HepG2 (cell line): ENCODE results near the gene ANXA9. TPM values are rescaled to one million over a fixed set of nuclear protein-coding genes. Genes with fewer than 3 reads are reported as not detected.
A peak's percentile ranks its signal among the peaks of the same experiment; 100 is the strongest.

ENCODE experiments used
- ATF7-NPFF ChIP-seq: sonication (generic); formaldehyde crosslinking; IDR thresholded peaks from 2 replicates; pipeline ENCODE4 v1.8.1; 2023; ENCODE audit warnings: mild to moderate bottlenecking, low read depth, missing genetic modification reagents, moderate library complexity
- CREM ChIP-seq, 2 experiments: sonication (generic) in 1 of 2; formaldehyde crosslinking in 1 of 2; IDR thresholded peaks; 2 replicates each; pipeline versions ENCODE4 v1.4.0 to v1.6.1; 2016 to 2020; ENCODE audit warnings: antibody characterized with exemption in 1 of 2, mild to moderate bottlenecking in 1 of 2, missing genetic modification reagents in 1 of 2
- DRAP1 ChIP-seq: IDR thresholded peaks from 2 replicates; pipeline ENCODE4 v1.6.1; 2016; ENCODE audit warnings: missing genetic modification reagents, missing compliant biosample characterization
- EHMT2 ChIP-seq: fragments of 200-600 bp; sonication (generic); IDR thresholded peaks from 2 replicates; pipeline ENCODE4 v1.7.0; 2017; ENCODE audit warnings: antibody characterized with exemption, low read depth, low read length, borderline replicate concordance
- HMG20A ChIP-seq: IDR thresholded peaks from 2 replicates; pipeline ENCODE4 v1.6.1; 2016; ENCODE audit warnings: borderline replicate concordance
- KLF6 ChIP-seq: IDR thresholded peaks from 2 replicates; pipeline ENCODE4 v1.8.0; 2016; ENCODE audit warnings: missing biosample characterization, missing genetic modification reagents
- PHF20 ChIP-seq: sonication (generic); formaldehyde crosslinking; IDR thresholded peaks from 2 replicates; pipeline ENCODE4 v1.5.0; 2020; ENCODE audit warnings: mild to moderate bottlenecking, missing genetic modification reagents
- TARDBP ChIP-seq: sonication (generic); formaldehyde crosslinking; IDR thresholded peaks from 2 replicates; pipeline ENCODE4 v1.8.0; 2022; ENCODE audit warnings: mild to moderate bottlenecking, missing genetic modification reagents
- TOE1 ChIP-seq: sonication (generic); formaldehyde crosslinking; IDR thresholded peaks from 2 replicates; pipeline ENCODE4 v1.4.0; 2020; ENCODE audit warnings: mild to moderate bottlenecking, missing genetic modification reagents
- U2AF1 ChIP-seq: fragments of 200-400 bp; formaldehyde crosslinking; optimal IDR thresholded peaks from 2 replicates; pipeline ENCODE3; 2017; ENCODE audit warnings: mild to moderate bottlenecking, low read depth, low read length
- ZBTB26 ChIP-seq: IDR thresholded peaks from 2 replicates; pipeline ENCODE4 v1.6.1; 2016; ENCODE audit warnings: missing compliant biosample characterization, missing genetic modification reagents, borderline replicate concordance
- ZNF232 ChIP-seq: sonication (generic); formaldehyde crosslinking; IDR thresholded peaks from 2 replicates; pipeline ENCODE4 v1.4.0; 2020; ENCODE audit warnings: missing genetic modification reagents, borderline replicate concordance
- ZNF282 ChIP-seq: fragments of 450-650 bp; IDR thresholded peaks from 2 replicates; pipeline ENCODE4 v1.6.1; 2018; ENCODE audit not compliant: partially characterized antibody
- ZNF430 ChIP-seq: sonication (generic); formaldehyde crosslinking; IDR thresholded peaks from 2 replicates; pipeline ENCODE4 v1.9.0; 2021; ENCODE audit warnings: mild to moderate bottlenecking, missing genetic modification reagents
- ZNF782 ChIP-seq: sonication (generic); formaldehyde crosslinking; IDR thresholded peaks from 2 replicates; pipeline ENCODE4 v1.4.0; 2020; ENCODE audit warnings: missing genetic modification reagents, mild to moderate bottlenecking, borderline replicate concordance
- polyA plus RNA-seq, 8 experiments: library from polyadenylated mRNA; depleted of rRNA in 3 of 8; stranded (reverse) in 7 of 8; unstranded in 1 of 8; fragments of >200 nt; fragmentation: Illumina TruSeq in 4 of 8; extraction: Trizol in 4 of 8; gene quantifications; 2 replicates each; pipeline versions ENCODE4 v1.2.1 to v1.2.3, GENCODE V29; 2011 to 2016; ENCODE audit warnings: low read depth in 4 of 8, missing spikeins in 1 of 8, mixed read lengths in 1 of 8; ENCODE audit not compliant: insufficient read depth in 1 of 8
- total RNA-seq, 5 experiments: library from RNA; depleted of rRNA; stranded (reverse); fragments of >200 nt; fragmentation: Illumina TruSeq; extraction: Trizol; gene quantifications; 2 replicates each; pipeline ENCODE4 v1.2.3, GENCODE V29; 2016; ENCODE audit warnings: low read depth in 1 of 5
- TF ChIP-seq, protein P1 (sequence below): sonication (generic); formaldehyde crosslinking; IDR thresholded peaks from 2 replicates; pipeline ENCODE4 v1.4.0; 2020; ENCODE audit warnings: mild to moderate bottlenecking, missing genetic modification reagents
- TF ChIP-seq, protein P2 (sequence below): sonication (generic); formaldehyde crosslinking; IDR thresholded peaks from 2 replicates; pipeline ENCODE4 v1.4.0; 2020; ENCODE audit warnings: missing genetic modification reagents
- TF ChIP-seq, protein P3 (sequence below): IDR thresholded peaks from 2 replicates; pipeline ENCODE4 v1.6.1; 2018; ENCODE audit warnings: missing genetic modification reagents
- TF ChIP-seq, protein P4 (sequence below): sonication (generic); formaldehyde crosslinking; conservative IDR thresholded peaks from 2 replicates; pipeline ENCODE4 v1.4.0; 2020; ENCODE audit warnings: missing genetic modification reagents
- TF ChIP-seq, protein P5 (sequence below): sonication (generic); formaldehyde crosslinking; IDR thresholded peaks from 2 replicates; pipeline ENCODE4 v1.8.1; 2023; ENCODE audit warnings: mild to moderate bottlenecking, missing genetic modification reagents

The ANXA9 gene
- total and polyA plus RNA-seq, 2 of the 13 experiments (the other 11 are each of a cell fraction or from before 2014, with no cell fraction given), result 13.3 to 23.9 TPM

GRCh38 chr1:151008244-151009205, 26.4 kb downstream of the ANXA9 start, which contains the start of gene PRUNE1 (continued):
- TF ChIP-seq U2AF1, result peak; percentile 70
- TF ChIP-seq, protein P1, sequence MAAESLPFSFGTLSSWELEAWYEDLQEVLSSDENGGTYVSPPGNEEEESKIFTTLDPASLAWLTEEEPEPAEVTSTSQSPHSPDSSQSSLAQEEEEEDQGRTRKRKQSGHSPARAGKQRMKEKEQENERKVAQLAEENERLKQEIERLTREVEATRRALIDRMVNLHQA (CRISPR knock-in tag), result no peak
- no peak for TF ChIP-seq ZNF282
- TF ChIP-seq, protein P2, sequence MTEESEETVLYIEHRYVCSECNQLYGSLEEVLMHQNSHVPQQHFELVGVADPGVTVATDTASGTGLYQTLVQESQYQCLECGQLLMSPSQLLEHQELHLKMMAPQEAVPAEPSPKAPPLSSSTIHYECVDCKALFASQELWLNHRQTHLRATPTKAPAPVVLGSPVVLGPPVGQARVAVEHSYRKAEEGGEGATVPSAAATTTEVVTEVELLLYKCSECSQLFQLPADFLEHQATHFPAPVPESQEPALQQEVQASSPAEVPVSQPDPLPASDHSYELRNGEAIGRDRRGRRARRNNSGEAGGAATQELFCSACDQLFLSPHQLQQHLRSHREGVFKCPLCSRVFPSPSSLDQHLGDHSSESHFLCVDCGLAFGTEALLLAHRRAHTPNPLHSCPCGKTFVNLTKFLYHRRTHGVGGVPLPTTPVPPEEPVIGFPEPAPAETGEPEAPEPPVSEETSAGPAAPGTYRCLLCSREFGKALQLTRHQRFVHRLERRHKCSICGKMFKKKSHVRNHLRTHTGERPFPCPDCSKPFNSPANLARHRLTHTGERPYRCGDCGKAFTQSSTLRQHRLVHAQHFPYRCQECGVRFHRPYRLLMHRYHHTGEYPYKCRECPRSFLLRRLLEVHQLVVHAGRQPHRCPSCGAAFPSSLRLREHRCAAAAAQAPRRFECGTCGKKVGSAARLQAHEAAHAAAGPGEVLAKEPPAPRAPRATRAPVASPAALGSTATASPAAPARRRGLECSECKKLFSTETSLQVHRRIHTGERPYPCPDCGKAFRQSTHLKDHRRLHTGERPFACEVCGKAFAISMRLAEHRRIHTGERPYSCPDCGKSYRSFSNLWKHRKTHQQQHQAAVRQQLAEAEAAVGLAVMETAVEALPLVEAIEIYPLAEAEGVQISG (CRISPR knock-in tag), result peak; percentile 75
- TF ChIP-seq PHF20 (CRISPR knock-in tag), result peak; percentile 10; the same call in 1 of the 2 replicates
- no peak for TF ChIP-seq HMG20A (CRISPR knock-in tag)
- TF ChIP-seq EHMT2, result no peak
- peak; percentile 42; the same call in 1 of the 2 replicates for TF ChIP-seq ZNF430
- peak; percentile 71 for TF ChIP-seq CREM (IDR thresholded peaks at IDR 0.05)
- no peak for TF ChIP-seq CREM (CRISPR knock-in tag; IDR thresholded peaks at IDR 0.05)
- TF ChIP-seq ZBTB26 (CRISPR knock-in tag), result no peak
- TF ChIP-seq, protein P3, sequence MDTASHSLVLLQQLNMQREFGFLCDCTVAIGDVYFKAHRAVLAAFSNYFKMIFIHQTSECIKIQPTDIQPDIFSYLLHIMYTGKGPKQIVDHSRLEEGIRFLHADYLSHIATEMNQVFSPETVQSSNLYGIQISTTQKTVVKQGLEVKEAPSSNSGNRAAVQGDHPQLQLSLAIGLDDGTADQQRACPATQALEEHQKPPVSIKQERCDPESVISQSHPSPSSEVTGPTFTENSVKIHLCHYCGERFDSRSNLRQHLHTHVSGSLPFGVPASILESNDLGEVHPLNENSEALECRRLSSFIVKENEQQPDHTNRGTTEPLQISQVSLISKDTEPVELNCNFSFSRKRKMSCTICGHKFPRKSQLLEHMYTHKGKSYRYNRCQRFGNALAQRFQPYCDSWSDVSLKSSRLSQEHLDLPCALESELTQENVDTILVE (CRISPR knock-in tag), result no peak
- peak; percentile 15; the same call in 1 of the 2 replicates for TF ChIP-seq DRAP1 (CRISPR knock-in tag)
- peak; percentile 53; the same call in 1 of the 2 replicates for TF ChIP-seq ZNF782 (CRISPR knock-in tag)
- 0 out of 2 replicates have a peak, but pooled peaks have one; percentile 41 for TF ChIP-seq KLF6 (CRISPR knock-in tag)
- peak; percentile 48; the same call in 1 of the 2 replicates for TF ChIP-seq ZNF232 (CRISPR knock-in tag)
- TF ChIP-seq TOE1 (CRISPR knock-in tag), result no peak
- TF ChIP-seq, protein P4, sequence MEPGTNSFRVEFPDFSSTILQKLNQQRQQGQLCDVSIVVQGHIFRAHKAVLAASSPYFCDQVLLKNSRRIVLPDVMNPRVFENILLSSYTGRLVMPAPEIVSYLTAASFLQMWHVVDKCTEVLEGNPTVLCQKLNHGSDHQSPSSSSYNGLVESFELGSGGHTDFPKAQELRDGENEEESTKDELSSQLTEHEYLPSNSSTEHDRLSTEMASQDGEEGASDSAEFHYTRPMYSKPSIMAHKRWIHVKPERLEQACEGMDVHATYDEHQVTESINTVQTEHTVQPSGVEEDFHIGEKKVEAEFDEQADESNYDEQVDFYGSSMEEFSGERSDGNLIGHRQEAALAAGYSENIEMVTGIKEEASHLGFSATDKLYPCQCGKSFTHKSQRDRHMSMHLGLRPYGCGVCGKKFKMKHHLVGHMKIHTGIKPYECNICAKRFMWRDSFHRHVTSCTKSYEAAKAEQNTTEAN, result 0 out of 2 replicates have a peak, but pooled peaks have one; percentile 62
- peak; percentile 55; the same call in 1 of the 2 replicates for TF ChIP-seq TARDBP (CRISPR knock-in tag)
- TF ChIP-seq ATF7-NPFF (CRISPR knock-in tag), result peak; percentile 80
- TF ChIP-seq, protein P5, sequence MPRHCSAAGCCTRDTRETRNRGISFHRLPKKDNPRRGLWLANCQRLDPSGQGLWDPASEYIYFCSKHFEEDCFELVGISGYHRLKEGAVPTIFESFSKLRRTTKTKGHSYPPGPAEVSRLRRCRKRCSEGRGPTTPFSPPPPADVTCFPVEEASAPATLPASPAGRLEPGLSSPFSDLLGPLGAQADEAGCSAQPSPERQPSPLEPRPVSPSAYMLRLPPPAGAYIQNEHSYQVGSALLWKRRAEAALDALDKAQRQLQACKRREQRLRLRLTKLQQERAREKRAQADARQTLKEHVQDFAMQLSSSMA, result no peak
